Activated CD8-positive, alpha-beta T cell treated with anti-CD3 and anti-CD28 coated beads, Interleukin-2, amount 10 ng/mL, durations not matched to agents 7 days and 5 days (primary cell): ENCODE results near the gene ZBTB5. TPM values are rescaled to one million over a fixed set of nuclear protein-coding genes. Genes with fewer than 3 reads are reported as not detected.
"Not testable (repeated sequence)": the region's sequence is repeated elsewhere in the genome, so short reads cannot be mapped to it uniquely, and the experiment has no call there.

Experiments used
- ATAC-seq: fragments of 150-1000 bp; cut with Tn5 transposase; one replicate; pipeline ENCODE4 v1.10.0; 2021; ENCODE audit warnings: moderate library complexity
- CTCF ChIA-PET: fragments of 350-600 bp; sonication (Branson Sonifier 250); formaldehyde crosslinking; loops from one replicate; lab custom pipeline; 2021; ENCODE audit warnings: antibody characterized with exemption; lab: Charles Lee
- POLR2A ChIA-PET: fragments of 350-600 bp; sonication (Branson Sonifier 250); formaldehyde crosslinking; loops from one replicate; lab custom pipeline; 2021; ENCODE audit warnings: antibody characterized with exemption; lab: Charles Lee
- DNase-seq: peaks from one replicate; pipeline ENCODE4 v3.0.0-alpha.2; 2020
- H3K27ac Mint-ChIP-seq: one replicate; pipeline ENCODE4 v1.8.0; 2021; ENCODE audit warnings: mild to moderate bottlenecking, mixed read lengths
- H3K27me3 Mint-ChIP-seq: one replicate; pipeline ENCODE4 v1.8.0; 2021; ENCODE audit warnings: low read depth, mixed read lengths
- H3K36me3 Mint-ChIP-seq: one replicate; pipeline ENCODE4 v1.8.0; 2021; ENCODE audit warnings: low read depth, mixed read lengths
- H3K4me1 Mint-ChIP-seq: one replicate; pipeline ENCODE4 v1.8.0; 2021; ENCODE audit warnings: low read depth, mixed read lengths
- H3K4me3 Mint-ChIP-seq: one replicate; pipeline ENCODE4 v1.8.0; 2021; ENCODE audit warnings: mild to moderate bottlenecking, mixed read lengths
- H3K9me3 Mint-ChIP-seq: one replicate; pipeline ENCODE4 v1.8.0; 2022; ENCODE audit warnings: mixed read lengths; ENCODE audit not compliant: insufficient read depth
- total RNA-seq, 2 experiments: library from RNA; stranded (reverse); gene quantifications; one replicate each; pipeline ENCODE4 v1.2.3, GENCODE V29; 2021

ZBTB5 gene
- total RNA-seq, 2 experiments from 2014 or later: 9.2 to 9.4 TPM

DNA sequence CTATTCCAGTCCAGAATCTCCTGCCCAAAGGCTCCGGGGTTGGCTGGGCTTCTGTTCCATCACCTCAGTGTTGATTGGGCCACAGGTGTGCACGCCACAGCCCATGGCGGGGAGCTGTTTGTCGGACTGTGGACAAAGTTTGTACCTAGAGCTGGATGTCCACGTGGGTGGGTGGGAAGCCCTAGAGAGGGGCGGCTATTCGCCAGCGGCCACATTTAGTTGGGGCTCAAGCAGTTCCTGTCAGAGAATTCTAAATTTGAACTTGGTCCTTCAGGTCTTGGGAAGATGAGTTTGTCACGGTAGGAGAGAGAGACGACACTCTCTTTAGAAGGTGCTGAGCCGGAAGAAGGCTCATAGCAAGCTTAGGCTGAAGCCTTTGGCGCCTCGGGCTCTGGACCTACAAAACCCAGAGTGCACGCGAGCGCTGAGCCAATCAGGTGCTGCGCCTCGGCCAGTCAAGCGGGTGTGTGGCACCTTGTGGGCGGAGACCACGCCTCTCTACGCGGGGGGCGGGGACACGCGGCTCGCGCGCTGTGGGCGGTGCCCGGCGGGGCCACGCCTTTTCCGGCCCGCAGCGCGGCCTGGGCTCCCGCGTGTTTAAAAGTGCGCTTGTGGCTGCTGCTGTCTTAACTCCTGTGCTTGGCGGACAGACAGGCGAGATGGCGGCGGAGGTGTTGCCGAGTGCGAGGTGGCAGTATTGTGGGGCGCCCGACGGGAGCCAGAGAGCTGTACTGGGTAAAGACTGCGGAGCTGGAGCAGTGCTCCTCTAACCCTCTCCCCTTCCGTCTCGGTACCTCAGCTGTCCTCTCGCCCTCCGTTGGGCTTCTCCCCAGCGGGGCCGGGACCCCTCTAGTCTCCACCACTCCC lies 20.4 kb upstream of the ZBTB5 start, which contains the start of gene POLR1E:
POLR1E (plus strand) TSS at position 560 of the 867 bp plus-strand sequence; CDS start at position 660, 100 bp downstream.
- Mint-ChIP-seq H3K27me3 (peaks cover 7% of the 10 kb centered on the region), H3K9me3 (no peaks in the 10 kb centered on the region), H3K27ac (peak within 1 kb of the TSS; percentile 96), H3K4me3 (peak within 1 kb of the TSS; percentile 93), H3K36me3 (peaks cover 32% of the 10 kb centered on the region), H3K4me1 (peaks cover 41% of the 10 kb centered on the region)
- peak; percentile 97 for ATAC-seq
- peak; percentile 97 for DNase-seq
- CTCF ChIA-PET: interaction anchor here (1.8 kb wide), 1 partner anchor 107 kb away, joined by 9 read pairs; the partner anchor contains the start of gene TOMM5
- POLR2A ChIA-PET: interaction anchor here (0.9 to 2.5 kb wide), 11 partner anchors 10 to 365 kb away, joined by 3 to 31 read pairs (median 4); partner anchors contain the start of genes DCAF10, TOMM5, ZBTB5 and ZCCHC7

DNA sequence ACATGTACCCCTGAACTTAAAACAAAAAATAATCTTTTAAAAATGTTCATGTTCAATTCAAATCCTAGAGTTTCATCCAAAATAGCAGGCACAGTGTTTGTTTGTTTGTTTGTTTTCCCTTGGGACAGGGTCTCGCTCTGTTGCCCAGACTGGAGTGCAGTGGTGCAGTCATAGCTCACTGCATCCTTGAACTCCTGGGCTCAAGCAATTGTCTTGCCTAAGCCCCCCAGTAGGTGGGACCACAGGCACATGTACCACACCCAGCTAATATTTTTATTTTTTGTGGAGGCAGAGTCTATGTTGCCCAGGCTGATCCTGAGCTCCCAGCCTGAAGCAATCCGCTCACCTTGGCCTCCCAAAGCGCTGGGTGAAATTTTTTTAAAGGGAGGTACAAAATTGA lies 15.5 kb upstream of the ZBTB5 start:
- H3K9me3 Mint-ChIP-seq: no peaks in the 10 kb centered on the region
- H3K27ac Mint-ChIP-seq: no peak overlapping the region
- H3K4me1 Mint-ChIP-seq: peaks cover 10% of the 10 kb centered on the region
- H3K27me3 Mint-ChIP-seq: peaks cover 34% of the 10 kb centered on the region
- H3K4me3 Mint-ChIP-seq: no peak overlapping the region
- no peak for DNase-seq
- H3K36me3 Mint-ChIP-seq: no peaks in the 10 kb centered on the region
- POLR2A ChIA-PET: interaction anchor here (0.7 to 1.0 kb wide), 2 partner anchors 8 to 159 kb away, joined by 3 to 4 read pairs; no protein-coding TSS in a partner anchor
- CTCF ChIA-PET: interaction anchor here (1.4 to 1.6 kb wide), 2 partner anchors 10 to 267 kb away, joined by 4 to 5 read pairs; no protein-coding TSS in a partner anchor
- ATAC-seq: no peak

DNA sequence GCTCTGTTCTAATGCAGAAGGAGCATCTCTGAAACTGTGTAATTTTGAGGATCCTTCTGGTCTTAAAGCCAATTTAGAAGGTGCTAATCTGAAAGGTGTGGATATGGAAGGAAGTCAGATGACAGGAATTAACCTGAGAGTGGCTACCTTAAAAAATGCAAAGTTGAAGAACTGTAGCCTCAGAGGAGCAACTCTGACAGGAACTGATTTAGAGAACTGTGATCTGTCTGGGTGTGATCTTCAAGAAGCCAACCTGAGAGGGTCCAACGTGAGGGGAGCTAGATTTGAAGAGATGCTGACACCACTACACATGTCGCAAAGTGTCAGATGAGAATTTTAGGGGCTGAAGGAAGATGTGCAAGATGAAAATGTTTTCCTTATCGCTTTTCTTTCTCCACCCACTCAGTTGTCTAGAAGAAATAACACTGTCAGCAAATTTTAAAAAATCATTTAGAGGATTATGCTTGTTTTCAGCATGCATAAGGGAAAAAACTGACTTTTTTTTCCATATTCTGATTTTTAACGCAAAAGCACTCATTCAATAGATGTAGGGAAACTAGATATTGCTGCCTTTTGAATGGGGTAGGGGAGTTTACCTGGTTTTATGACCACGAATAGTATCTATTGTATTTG lies 12.9 kb upstream of the ZBTB5 start:
- ATAC-seq, H3K9me3 Mint-ChIP-seq, CTCF ChIA-PET, H3K4me1 Mint-ChIP-seq, H3K36me3 Mint-ChIP-seq, H3K4me3 Mint-ChIP-seq, DNase-seq, H3K27ac Mint-ChIP-seq: not testable (repeated sequence)
- peaks cover 34% of the 10 kb centered on the region for H3K27me3 Mint-ChIP-seq
- POLR2A ChIA-PET: interaction anchor here (1.7 kb wide), 1 partner anchor 12 kb away, joined by 3 read pairs; no protein-coding TSS in a partner anchor

DNA sequence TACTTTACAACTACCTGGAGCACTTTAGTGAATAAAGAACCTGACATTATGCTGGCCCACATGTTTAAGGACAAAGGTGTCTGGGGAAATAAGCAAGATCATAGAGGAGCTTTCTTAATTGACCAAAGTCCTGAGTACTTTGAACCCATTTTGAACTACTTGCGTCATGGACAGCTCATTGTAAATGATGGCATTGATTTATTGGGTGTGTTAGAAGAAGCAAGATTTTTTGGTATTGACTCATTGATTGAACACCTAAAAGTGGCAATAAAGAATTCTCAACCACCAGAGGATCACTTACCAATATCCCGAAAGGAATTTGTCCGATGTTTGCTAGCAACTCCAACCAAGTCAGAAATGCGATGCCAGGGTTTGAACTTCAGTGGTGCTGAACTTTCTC lies 12.2 kb upstream of the ZBTB5 start:
- CTCF ChIA-PET, H3K36me3 Mint-ChIP-seq, ATAC-seq, H3K9me3 Mint-ChIP-seq, H3K27ac Mint-ChIP-seq, DNase-seq, H3K4me1 Mint-ChIP-seq, H3K4me3 Mint-ChIP-seq, POLR2A ChIA-PET: not testable (repeated sequence)
- peaks cover 34% of the 10 kb centered on the region for H3K27me3 Mint-ChIP-seq

DNA sequence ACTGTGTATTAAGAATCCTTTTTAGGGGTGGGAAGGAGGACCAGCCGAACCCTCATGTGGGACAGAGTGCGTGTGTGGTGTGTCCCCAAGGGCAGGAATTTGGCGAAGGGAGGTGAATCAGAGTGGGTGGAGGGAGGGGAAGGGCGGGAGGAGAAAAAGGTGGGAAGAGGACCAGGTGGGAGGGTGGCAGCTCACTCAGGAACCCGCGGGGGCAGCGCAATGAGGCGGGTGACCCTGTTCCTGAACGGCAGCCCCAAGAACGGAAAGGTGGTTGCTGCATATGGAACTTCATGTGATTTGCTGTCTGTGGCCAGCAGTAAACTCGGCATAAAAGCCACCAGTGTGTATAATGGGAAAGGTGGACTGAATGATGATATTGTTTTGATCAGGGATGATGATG lies 11.7 kb upstream of the ZBTB5 start:
- ChIA-PET CTCF (no interaction called here), POLR2A (no interaction called here)
- ATAC-seq: no peak
- Mint-ChIP-seq H3K36me3 (peaks cover 3% of the 10 kb centered on the region), H3K4me1 (peaks cover 6% of the 10 kb centered on the region), H3K27ac (no peak overlapping the region), H3K27me3 (peaks cover 33% of the 10 kb centered on the region), H3K9me3 (peaks cover 10% of the 10 kb centered on the region), H3K4me3 (no peak overlapping the region)
- DNase-seq: no peak

DNA sequence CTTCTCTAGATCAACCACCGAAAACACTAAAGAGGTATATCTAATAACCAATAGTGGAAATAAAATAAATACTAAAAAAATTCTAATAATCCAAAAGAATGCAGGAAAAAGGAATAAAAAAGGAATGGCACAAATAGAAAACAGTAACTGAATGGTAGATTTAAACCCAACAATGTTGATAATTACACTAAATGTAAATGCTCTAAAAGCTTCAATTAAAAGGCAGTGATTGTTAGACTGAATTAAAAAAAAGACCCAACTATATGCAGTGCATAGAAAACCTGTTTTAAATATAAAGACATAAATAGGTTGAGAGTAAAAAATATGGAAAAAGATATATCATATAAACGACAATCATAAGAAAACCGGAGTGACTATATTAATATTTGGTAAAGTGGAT lies 9.2 kb upstream of the ZBTB5 start:
- ChIA-PET POLR2A (no interaction called here), CTCF (no interaction called here)
- peaks cover 12% of the 10 kb centered on the region for H3K4me1 Mint-ChIP-seq
- no peak for ATAC-seq
- peaks cover 10% of the 10 kb centered on the region for H3K9me3 Mint-ChIP-seq
- no peak for DNase-seq
- H3K36me3 Mint-ChIP-seq: peaks cover 3% of the 10 kb centered on the region
- H3K4me3 Mint-ChIP-seq: no peak overlapping the region
- H3K27me3 Mint-ChIP-seq: peaks cover 20% of the 10 kb centered on the region
- H3K27ac Mint-ChIP-seq: no peak overlapping the region

DNA sequence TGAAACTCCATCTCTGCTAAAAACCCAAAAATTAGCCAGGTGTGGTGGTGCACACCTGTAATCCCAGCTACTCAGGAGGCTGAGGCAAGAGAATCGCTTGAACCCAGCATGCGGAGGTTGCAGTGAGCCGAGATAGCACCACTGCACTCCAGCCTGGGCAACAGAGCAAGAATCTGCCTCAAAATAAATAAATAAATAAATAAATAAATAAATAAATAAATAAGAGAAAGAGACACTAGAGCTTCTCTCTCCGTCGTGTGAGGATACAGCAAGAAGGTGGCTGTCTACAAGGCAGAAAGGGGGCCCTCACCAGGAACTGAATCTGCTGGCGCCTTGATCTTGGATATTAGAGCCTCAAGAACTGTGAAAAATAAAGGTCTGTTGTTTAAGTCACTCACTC lies 8.7 kb upstream of the ZBTB5 start:
- H3K9me3 Mint-ChIP-seq, H3K36me3 Mint-ChIP-seq, DNase-seq, ATAC-seq, H3K4me3 Mint-ChIP-seq, CTCF ChIA-PET, H3K27ac Mint-ChIP-seq, POLR2A ChIA-PET: not testable (repeated sequence)
- peaks cover 17% of the 10 kb centered on the region for H3K27me3 Mint-ChIP-seq
- peaks cover 12% of the 10 kb centered on the region for H3K4me1 Mint-ChIP-seq

DNA sequence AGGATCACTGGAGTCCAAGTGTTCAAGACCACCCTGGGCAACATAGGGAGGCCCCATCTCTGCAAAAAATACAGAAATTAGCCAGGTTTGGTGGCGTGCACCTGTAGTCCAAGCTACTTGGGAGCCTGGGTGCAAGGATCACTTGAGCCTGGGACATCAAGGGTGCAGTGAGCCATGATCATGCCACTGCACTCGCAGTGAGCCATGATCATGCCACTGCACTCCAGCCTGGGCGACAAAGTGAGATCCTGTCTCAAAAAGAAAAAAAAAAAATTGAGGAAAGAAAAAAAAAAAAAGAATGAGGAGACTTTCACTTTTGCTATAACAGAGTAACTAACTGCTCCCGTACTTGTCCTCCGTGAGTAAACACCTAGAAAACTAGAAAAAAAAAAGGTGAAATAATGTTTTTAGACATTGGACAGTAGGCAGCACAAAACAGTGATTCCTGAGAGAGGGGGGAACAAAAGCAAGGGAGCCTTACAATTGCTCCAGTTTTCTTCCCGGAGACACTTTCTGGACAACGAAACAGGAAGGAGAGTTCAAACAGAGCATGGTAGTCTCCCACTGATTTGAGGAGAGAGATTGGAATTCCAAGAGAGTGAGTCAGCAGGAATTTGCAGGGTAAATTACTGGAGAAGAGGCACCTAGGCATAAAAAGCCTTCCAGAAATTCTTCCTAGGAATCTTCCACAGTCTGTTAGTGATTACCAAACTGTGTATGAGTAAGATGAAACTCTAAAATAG lies 6.9 kb upstream of the ZBTB5 start:
- ATAC-seq (peak; percentile 42), DNase-seq (no peak)
- Mint-ChIP-seq H3K9me3 (peaks cover 10% of the 10 kb centered on the region), H3K36me3 (peaks cover 3% of the 10 kb centered on the region), H3K4me1 (peaks cover 13% of the 10 kb centered on the region), H3K27ac (peak overlapping the region; percentile 74), H3K4me3 (peak overlapping the region; percentile 72), H3K27me3 (peaks cover 4% of the 10 kb centered on the region)
- ChIA-PET POLR2A (no interaction called here), CTCF (interaction anchor here (1.3 kb wide), 1 partner anchor 9 kb away, joined by 5 read pairs; no protein-coding TSS in a partner anchor)

DNA sequence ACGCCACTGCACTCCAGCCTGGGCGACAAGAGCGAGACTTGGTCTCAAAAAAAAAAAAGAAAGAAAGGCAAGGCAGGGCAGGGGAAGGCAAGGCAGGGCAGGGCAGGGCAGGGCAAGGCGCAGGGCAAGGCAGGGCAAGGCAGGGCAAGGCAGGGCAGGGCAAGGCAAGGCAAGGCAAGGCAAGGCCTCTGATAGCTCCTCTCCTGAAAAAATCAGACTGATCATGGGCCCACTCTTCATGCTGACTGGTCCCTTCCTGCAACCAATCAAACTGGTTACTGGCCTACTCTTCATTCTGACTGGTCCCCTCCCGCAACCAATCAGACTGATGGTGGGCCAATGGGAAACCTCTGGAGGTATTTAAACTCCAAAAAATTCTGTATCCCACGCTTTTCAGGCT lies 3.4 kb upstream of the ZBTB5 start:
- Mint-ChIP-seq H3K27me3 (no peaks in the 10 kb centered on the region), H3K4me1 (peaks cover 30% of the 10 kb centered on the region), H3K36me3 (peaks cover 2% of the 10 kb centered on the region), H3K27ac (no peak overlapping the region), H3K9me3 (no peaks in the 10 kb centered on the region), H3K4me3 (no peak overlapping the region)
- DNase-seq (no peak), ATAC-seq (no peak)
- CTCF ChIA-PET: no interaction called here
- POLR2A ChIA-PET: no interaction called here

DNA sequence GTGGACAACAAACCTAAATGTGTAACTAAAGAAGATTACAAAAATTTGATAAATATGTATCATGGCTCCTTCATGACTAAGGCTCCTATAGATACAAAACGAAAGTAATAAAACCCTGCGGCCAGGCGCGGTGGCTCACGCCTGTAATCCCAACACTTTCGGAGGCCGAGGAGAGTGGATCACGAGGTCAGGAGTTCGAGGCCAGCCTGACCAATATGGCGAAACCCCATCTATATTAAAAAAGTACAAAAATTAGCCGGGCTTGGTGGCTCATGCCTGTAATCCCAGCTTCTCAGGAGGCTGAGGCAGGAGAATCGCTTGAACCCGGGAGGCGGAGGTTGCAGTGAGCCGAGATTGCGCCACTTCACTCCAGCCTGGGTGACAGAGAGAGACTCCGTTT lies 2.3 kb upstream of the ZBTB5 start:
- H3K9me3 Mint-ChIP-seq, H3K27ac Mint-ChIP-seq, H3K27me3 Mint-ChIP-seq, DNase-seq, H3K36me3 Mint-ChIP-seq, H3K4me3 Mint-ChIP-seq, POLR2A ChIA-PET, ATAC-seq, CTCF ChIA-PET: not testable (repeated sequence)
- peaks cover 39% of the 10 kb centered on the region for H3K4me1 Mint-ChIP-seq

DNA sequence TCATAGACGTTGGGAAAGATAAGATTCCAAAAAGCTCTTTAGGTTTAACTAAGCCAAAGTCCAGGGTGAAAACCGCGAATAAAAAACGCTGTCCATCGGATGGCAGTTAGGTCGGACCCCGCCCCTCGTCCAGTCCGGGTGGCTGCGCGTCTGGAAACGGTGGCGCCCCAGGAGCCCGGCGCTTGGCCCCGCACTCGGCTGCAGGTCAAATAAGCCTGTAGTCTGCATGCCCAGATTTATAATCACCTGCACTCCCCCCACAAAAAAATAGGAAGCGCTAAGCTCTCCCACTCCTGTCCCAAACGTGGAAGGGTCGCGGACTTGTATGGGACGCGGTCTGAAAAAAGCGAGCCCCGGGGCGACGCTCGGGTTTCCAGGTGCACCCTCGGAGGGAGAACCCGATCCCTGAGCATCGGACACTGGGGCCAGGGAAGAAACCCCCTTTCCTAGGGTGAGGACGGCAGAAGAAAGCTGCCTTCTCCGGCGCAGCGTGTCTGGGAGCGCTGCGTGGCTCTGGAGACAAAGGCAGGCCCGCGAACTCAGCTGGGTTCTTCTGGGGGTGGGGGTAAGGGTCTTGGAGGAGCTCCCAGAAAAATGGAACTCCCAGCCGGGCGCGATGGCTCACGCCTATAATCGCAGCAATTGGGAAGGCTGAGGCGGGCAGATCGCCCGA lies 923 bp upstream of the ZBTB5 start:
- no peaks in the 10 kb centered on the region for H3K9me3 Mint-ChIP-seq
- ChIA-PET CTCF (interaction anchor here (1.3 to 1.9 kb wide), 2 partner anchors 55 to 593 kb away, joined by 3 to 4 read pairs; no protein-coding TSS in a partner anchor), POLR2A (interaction anchor here (0.7 to 2.4 kb wide), 5 partner anchors 13 to 319 kb away, joined by 3 to 31 read pairs (median 4); partner anchors contain the start of genes EXOSC3, POLR1E and TOMM5)
- peaks cover 12% of the 10 kb centered on the region for H3K36me3 Mint-ChIP-seq
- H3K27me3 Mint-ChIP-seq: no peaks in the 10 kb centered on the region
- peak overlapping the region; percentile 98 for H3K27ac Mint-ChIP-seq
- DNase-seq (peak; percentile 42), ATAC-seq (peak; percentile 11)
- peak overlapping the region; percentile 96 for H3K4me3 Mint-ChIP-seq
- H3K4me1 Mint-ChIP-seq: peaks cover 32% of the 10 kb centered on the region
